ENCODE measurements around the gene CDC73. TPM values are rescaled to one million over a fixed set of nuclear protein-coding genes. Genes with fewer than 3 reads are reported as not detected.

The CDC73 gene
- polyA plus RNA-seq, 1 donor (not counting 4 experiments of a cell fraction or from before 2014, with no cell fraction given), result 45.3 TPM

- Histone ChIP-seq H3K27me3 (ENCODE audit: control insufficient read depth, extremely low read depth, insufficient read depth, low read length) (no peaks in the 10 kb centered on the region), H3K79me2 (ENCODE audit: control insufficient read depth, insufficient read depth, low read length) (no peaks in the 10 kb centered on the region), H3K4me1 (ENCODE audit: control insufficient read depth, extremely low read depth, insufficient read depth, low read length) (no peaks in the 10 kb centered on the region), H4K20me1 (ENCODE audit: control insufficient read depth, extremely low read depth, insufficient read depth, low read length) (no peaks in the 10 kb centered on the region), H3K9me3 (ENCODE audit: control insufficient read depth, low read depth, low read length) (no peaks in the 10 kb centered on the region), H3K36me3 (ENCODE audit: control insufficient read depth in 2 of 2, extremely low read depth in 1 of 2, insufficient read depth in 2 of 2, low read length in 2 of 2) (no peaks in the 10 kb centered on the region), H3K9me1 (ENCODE audit: control insufficient read depth, extremely low read depth, insufficient read depth, low read length) (no peaks in the 10 kb centered on the region), H3K4me2 (ENCODE audit: control insufficient read depth, extremely low read depth, insufficient read depth, low read depth, low read length) (no peak overlapping the region), H2AFZ (ENCODE audit: control insufficient read depth, low read length) (no peak overlapping the region), H3K9ac (ENCODE audit: control insufficient read depth, extremely low read depth, insufficient read depth, low read length) (no peak overlapping the region), H3K27ac (ENCODE audit: control insufficient read depth, insufficient read depth, low read length) (no peak overlapping the region), H3K4me3 (ENCODE audit: control insufficient read depth in 2 of 3, extremely low read depth in 1 of 3, insufficient read depth in 2 of 3, low read depth in 1 of 3, low read length in 3 of 3) (no peak overlapping the region)
- no peak for TF ChIP-seq CTCF (optimal IDR thresholded peaks at IDR 0.05 in 1 of 3, IDR thresholded peaks at IDR 0.05 in 1 of 3, conservative IDR thresholded peaks at IDR 0.05 in 1 of 3; ENCODE audit: extremely low read depth in 1 of 3, insufficient read depth in 2 of 3, low read length in 3 of 3)
- no peak for TF ChIP-seq EZH2 (IDR thresholded peaks at IDR 0.05; ENCODE audit: low read length)
- FAIRE-seq, result no peak
- dilution Hi-C loops (cut with MboI; ENCODE audit: extremely low pct_ligation_motif_present, low sequenced_read_pairs), result no loop called here
- DNase-seq (ENCODE audit: low read depth, low spot score), result no peak
These were observed 153.9 kb downstream of the CDC73 start for GRCh38 chr1:193275773-193276172.

GRCh38 chr1:193278968-193279367 is 157.1 kb downstream of the CDC73 start:
- H3K4me3 ChIP-seq (ENCODE audit: control insufficient read depth in 2 of 3, extremely low read depth in 1 of 3, insufficient read depth in 2 of 3, low read depth in 1 of 3, low read length in 3 of 3), result no peak overlapping the region
- no peak for FAIRE-seq
- H3K9me3 ChIP-seq (ENCODE audit: control insufficient read depth, low read depth, low read length), result no peaks in the 10 kb centered on the region
- no peaks in the 10 kb centered on the region for H3K9me1 ChIP-seq (ENCODE audit: control insufficient read depth, extremely low read depth, insufficient read depth, low read length)
- H3K79me2 ChIP-seq (ENCODE audit: control insufficient read depth, insufficient read depth, low read length), result no peaks in the 10 kb centered on the region
- H3K27ac ChIP-seq (ENCODE audit: control insufficient read depth, insufficient read depth, low read length), result no peak overlapping the region
- no peaks in the 10 kb centered on the region for H3K27me3 ChIP-seq (ENCODE audit: control insufficient read depth, extremely low read depth, insufficient read depth, low read length)
- H3K36me3 ChIP-seq (ENCODE audit: control insufficient read depth in 2 of 2, extremely low read depth in 1 of 2, insufficient read depth in 2 of 2, low read length in 2 of 2), result no peaks in the 10 kb centered on the region
- TF ChIP-seq EZH2 (IDR thresholded peaks at IDR 0.05; ENCODE audit: low read length) (no peak), CTCF (optimal IDR thresholded peaks at IDR 0.05 in 1 of 3, IDR thresholded peaks at IDR 0.05 in 1 of 3, conservative IDR thresholded peaks at IDR 0.05 in 1 of 3; ENCODE audit: extremely low read depth in 1 of 3, insufficient read depth in 2 of 3, low read length in 3 of 3) (no peak)
- no peak overlapping the region for H3K9ac ChIP-seq (ENCODE audit: control insufficient read depth, extremely low read depth, insufficient read depth, low read length)
- no peak overlapping the region for H3K4me2 ChIP-seq (ENCODE audit: control insufficient read depth, extremely low read depth, insufficient read depth, low read depth, low read length)
- H3K4me1 ChIP-seq (ENCODE audit: control insufficient read depth, extremely low read depth, insufficient read depth, low read length), result no peaks in the 10 kb centered on the region
- DNase-seq (ENCODE audit: low read depth, low spot score), result no peak
- dilution Hi-C loops (cut with MboI; ENCODE audit: extremely low pct_ligation_motif_present, low sequenced_read_pairs), result no loop called here
- H4K20me1 ChIP-seq (ENCODE audit: control insufficient read depth, extremely low read depth, insufficient read depth, low read length), result no peaks in the 10 kb centered on the region
- no peak overlapping the region for H2AFZ ChIP-seq (ENCODE audit: control insufficient read depth, low read length)

All from keratinocyte (primary cell).